H1 (cell line): ENCODE measurements around the gene MCF2L. TPM values are rescaled to one million over a fixed set of nuclear protein-coding genes. Genes with fewer than 3 reads are reported as not detected.
A peak's percentile ranks its signal among the peaks of the same experiment; 100 is the strongest.

Source experiments
- CTCF ChIA-PET: fragments of 300-600 bp; sonication (Branson Sonifier 250); formaldehyde crosslinking; loops from one replicate; lab custom pipeline; 2021; ENCODE audit not compliant: partially characterized antibody; lab: Charles Lee
- POLR2A ChIA-PET: fragments of 300-600 bp; sonication (Branson Sonifier 250); formaldehyde crosslinking; loops from one replicate; lab custom pipeline; 2021; ENCODE audit warnings: inconsistent platforms; ENCODE audit not compliant: partially characterized antibody; lab: Charles Lee
- DNase-seq, 2 experiments: peaks; one replicate each; pipeline versions ENCODE4 v3.0.0 to v3.0.0-alpha.2; 2010 to 2022; ENCODE audit warnings: low spot score in 2 of 2, low read depth in 1 of 2, mixed read lengths in 1 of 2
- FAIRE-seq: peaks from 2 replicates; lab custom pipeline; 2011; peaks lifted over from hg19 to GRCh38; lab: Jason Lieb, UNC
- H2AFZ ChIP-seq: 2 replicates; pipeline ENCODE4 v1.8.1; 2012; ENCODE audit warnings: low read length, inconsistent platforms
- H2AK5ac ChIP-seq: 2 replicates; pipeline ENCODE4 v1.6.1; 2013; ENCODE audit warnings: low read depth, low read length
- H2BK120ac ChIP-seq: replicated peaks from 2 replicates; pipeline ENCODE3; 2013; ENCODE audit warnings: low read depth, low read length, inconsistent platforms
- H2BK12ac ChIP-seq: 2 replicates; pipeline ENCODE4 v1.6.1; 2013; ENCODE audit warnings: low read depth, low read length
- H2BK15ac ChIP-seq: 2 replicates; pipeline ENCODE4 v1.6.1; 2013; ENCODE audit warnings: low read length
- H2BK20ac ChIP-seq: 2 replicates; pipeline ENCODE4 v1.6.1; 2013; ENCODE audit warnings: low read length
- H2BK5ac ChIP-seq: 2 replicates; pipeline ENCODE4 v1.6.1; 2013; ENCODE audit warnings: low read depth, low read length
- H3K14ac ChIP-seq: 2 replicates; pipeline ENCODE4 v1.6.1; 2013; ENCODE audit warnings: inconsistent platforms; ENCODE audit not compliant: insufficient read length
- H3K18ac ChIP-seq: 2 replicates; pipeline ENCODE4 v1.6.1; 2013; ENCODE audit warnings: low read length; ENCODE audit errors: extremely low read depth
- H3K23ac ChIP-seq: 2 replicates; pipeline ENCODE4 v1.6.1; 2013; ENCODE audit warnings: inconsistent platforms; ENCODE audit not compliant: insufficient read length
- H3K23me2 ChIP-seq: 2 replicates; pipeline ENCODE4 v1.6.1; 2013; ENCODE audit warnings: low read depth, low read length
- H3K27ac ChIP-seq: 2 replicates; pipeline ENCODE4 v1.6.1; 2011; ENCODE audit warnings: low read depth, low read length, inconsistent platforms
- H3K27me3 ChIP-seq, 4 experiments: replicated peaks in 1 of 4; 1 replicate in 1 of 4; 2 replicates in 3 of 4; pipeline versions ENCODE4 v1.6.1 to v1.8.1; 2011 to 2013; ENCODE audit warnings: low read length in 3 of 4, mild to moderate bottlenecking in 3 of 4, inconsistent platforms in 2 of 4, mixed read lengths in 2 of 4, moderate library complexity in 1 of 4; ENCODE audit not compliant: control insufficient read depth in 3 of 4, insufficient read depth in 3 of 4; ENCODE audit errors: extremely low read depth in 1 of 4
- H3K36me3 ChIP-seq, 4 experiments: 2 replicates each; pipeline versions ENCODE4 v1.6.1 to v1.8.1; 2011 to 2013; ENCODE audit warnings: mild to moderate bottlenecking in 4 of 4, low read length in 3 of 4, moderate library complexity in 2 of 4, control low read depth in 1 of 4, inconsistent platforms in 1 of 4; ENCODE audit not compliant: insufficient read depth in 4 of 4, control insufficient read depth in 2 of 4
- H3K4ac ChIP-seq: replicated peaks from 2 replicates; pipeline ENCODE3; 2013; ENCODE audit warnings: low read length, low read depth, mixed read lengths, inconsistent platforms; ENCODE audit not compliant: insufficient read length
- H3K4me1 ChIP-seq, 4 experiments: replicated peaks in 1 of 4; 1 replicate in 1 of 4; 2 replicates in 3 of 4; pipeline versions ENCODE4 v1.6.1 to v1.8.1; 2011 to 2013; ENCODE audit warnings: low read length in 3 of 4, inconsistent platforms in 2 of 4, mixed read lengths in 1 of 4; ENCODE audit not compliant: insufficient read depth in 4 of 4, control insufficient read depth in 3 of 4
- H3K4me2 ChIP-seq, 2 experiments: 2 replicates each; pipeline versions ENCODE4 v1.6.1 to v1.8.1; 2011 to 2013; ENCODE audit warnings: low read depth in 2 of 2, low read length in 2 of 2, control low read depth in 1 of 2, inconsistent platforms in 1 of 2, mild to moderate bottlenecking in 1 of 2; ENCODE audit not compliant: insufficient read depth in 1 of 2
- H3K4me3 ChIP-seq, 4 experiments: fragments of 200-600, 300-600 bp in 1 of 4; sonication (generic), shearing (Covaris generic), sonication (Bioruptor Twin) in 1 of 4; 2 replicates each; pipeline versions ENCODE4 v1.5.1 to v1.8.1; 2011 to 2016; ENCODE audit warnings: low read length in 4 of 4, low read depth in 3 of 4, control low read depth in 2 of 4, inconsistent platforms in 2 of 4, mild to moderate bottlenecking in 2 of 4, mixed read lengths in 1 of 4, moderate library complexity in 1 of 4; ENCODE audit not compliant: insufficient read depth in 2 of 4; ENCODE audit errors: extremely low read depth in 1 of 4
- H3K56ac ChIP-seq: replicated peaks from 2 replicates; pipeline ENCODE3; 2013; ENCODE audit warnings: low read depth, mild to moderate bottlenecking, mixed read lengths, low read length, inconsistent platforms; ENCODE audit not compliant: insufficient read length
- H3K79me1 ChIP-seq: 2 replicates; pipeline ENCODE4 v1.6.1; 2013; ENCODE audit warnings: low read depth, low read length, control low read depth
- H3K79me2 ChIP-seq, 2 experiments: 2 replicates each; pipeline versions ENCODE4 v1.6.1 to v1.8.1; 2012 to 2013; ENCODE audit warnings: low read length in 2 of 2, mild to moderate bottlenecking in 2 of 2, inconsistent platforms in 1 of 2; ENCODE audit not compliant: insufficient read depth in 2 of 2, control insufficient read depth in 1 of 2
- H3K9ac ChIP-seq, 4 experiments: replicated peaks in 1 of 4; 1 replicate in 1 of 4; 2 replicates in 3 of 4; pipeline versions ENCODE4 v1.6.1 to v1.8.1; 2011 to 2013; ENCODE audit warnings: low read depth in 3 of 4, low read length in 3 of 4, control low read depth in 2 of 4, mild to moderate bottlenecking in 2 of 4, moderate library complexity in 2 of 4, inconsistent platforms in 1 of 4; ENCODE audit errors: extremely low read depth in 1 of 4
- H3K9me3 ChIP-seq, 2 experiments: 2 replicates each; pipeline versions ENCODE4 v1.6.1 to v1.8.1; 2012 to 2013; ENCODE audit warnings: mild to moderate bottlenecking in 2 of 2, moderate library complexity in 2 of 2, control low read depth in 1 of 2, inconsistent platforms in 1 of 2, low read depth in 1 of 2, low read length in 1 of 2, mixed read lengths in 1 of 2; ENCODE audit not compliant: insufficient read depth in 2 of 2
- H4K20me1 ChIP-seq, 2 experiments: replicated peaks in 1 of 2; 2 replicates each; pipeline versions ENCODE3 to v1.8.1; 2011 to 2013; ENCODE audit warnings: inconsistent platforms in 2 of 2, low read length in 2 of 2, mild to moderate bottlenecking in 1 of 2; ENCODE audit not compliant: insufficient read depth in 2 of 2, control insufficient read depth in 1 of 2
- H4K5ac ChIP-seq: 2 replicates; pipeline ENCODE4 v1.6.1; 2013; ENCODE audit warnings: low read length, low read depth, mixed read lengths, inconsistent platforms; ENCODE audit not compliant: insufficient read length
- H4K8ac ChIP-seq: 2 replicates; pipeline ENCODE4 v1.8.0; 2013; ENCODE audit warnings: mild to moderate bottlenecking, moderate library complexity, low read length, inconsistent platforms; ENCODE audit not compliant: insufficient read depth; ENCODE audit errors: extremely low read depth
- H4K91ac ChIP-seq: replicated peaks from 2 replicates; pipeline ENCODE3; 2013; ENCODE audit warnings: low read length, mixed read lengths, inconsistent platforms; ENCODE audit not compliant: insufficient read length
- ASH2L ChIP-seq: fragments of 200-600, 300-600 bp; sonication (generic); IDR thresholded peaks from one replicate; pipeline ENCODE4 v1.7.1; 2017; ENCODE audit warnings: low read length
- FOSL1 ChIP-seq: IDR thresholded peaks from 2 replicates; pipeline ENCODE4 v1.6.1; 2011; ENCODE audit warnings: mild to moderate bottlenecking, low read depth, low read length, moderate library complexity; ENCODE audit not compliant: insufficient read depth
- GABPA ChIP-seq: IDR thresholded peaks from 2 replicates; pipeline ENCODE4 v1.6.1; 2011; ENCODE audit warnings: mild to moderate bottlenecking, low read length, moderate library complexity, borderline replicate concordance; ENCODE audit not compliant: insufficient read depth
- HDAC2 ChIP-seq, 2 experiments: fragments of 300-600 bp in 1 of 2; sonication (generic) in 1 of 2; IDR thresholded peaks; 2 replicates each; pipeline ENCODE4 v1.6.1; 2011 to 2012; ENCODE audit warnings: low read depth in 2 of 2, low read length in 2 of 2, mild to moderate bottlenecking in 2 of 2, moderate library complexity in 2 of 2, borderline replicate concordance in 1 of 2, inconsistent platforms in 1 of 2
- HDAC6 ChIP-seq: IDR thresholded peaks from one replicate; pipeline ENCODE4 v1.7.1; 2012; ENCODE audit warnings: low read depth, mild to moderate bottlenecking, inconsistent platforms, low read length, moderate library complexity
- MAFK ChIP-seq: IDR thresholded peaks from 2 replicates; pipeline ENCODE4 v1.6.1; 2012; ENCODE audit warnings: low read depth, mild to moderate bottlenecking, improper control_type of control experiment, low read length
- RAD21 ChIP-seq, 2 experiments: IDR thresholded peaks in 1 of 2; conservative IDR thresholded peaks in 1 of 2; 2 replicates each; pipeline ENCODE4 v1.6.1; 2011; ENCODE audit warnings: low read depth in 2 of 2, low read length in 2 of 2, improper control_type of control experiment in 1 of 2, inconsistent platforms in 1 of 2, mild to moderate bottlenecking in 1 of 2, moderate library complexity in 1 of 2
- RXRA ChIP-seq: IDR thresholded peaks from 2 replicates; pipeline ENCODE4 v1.6.1; 2011; ENCODE audit warnings: low read depth, mild to moderate bottlenecking, low read length, moderate library complexity; ENCODE audit not compliant: insufficient read depth
- SP2 ChIP-seq: IDR thresholded peaks from 2 replicates; pipeline ENCODE4 v1.6.1; 2012; ENCODE audit warnings: mild to moderate bottlenecking, low read length, inconsistent platforms
- SP4 ChIP-seq: IDR thresholded peaks from 2 replicates; pipeline ENCODE4 v1.6.1; 2012; ENCODE audit warnings: low read length, inconsistent platforms
- TEAD4 ChIP-seq: IDR thresholded peaks from 2 replicates; pipeline ENCODE4 v1.6.1; 2012; ENCODE audit warnings: low read depth, low read length, inconsistent platforms, mixed read lengths
- WGBS, 2 experiments: shearing (Covaris generic) in 1 of 2; methylation state at CpG; one replicate each; pipeline versions ENCODE4 v1.1.6 to v1.1.7; 2013 to 2015; ENCODE audit warnings: low lambda C conversion rate in 2 of 2, mixed read lengths in 2 of 2, inconsistent platforms in 1 of 2, low coverage in 1 of 2, missing lambda C conversion rate in 1 of 2; ENCODE audit not compliant: insufficient replicate concordance in 2 of 2, insufficient coverage in 1 of 2, insufficient read length in 1 of 2; ENCODE audit errors: extremely low coverage in 1 of 2, missing lambda C conversion rate in 1 of 2; 5-methylcytosine and 5-hydroxymethylcytosine counted together
- polyA plus RNA-seq, 7 experiments: library from polyadenylated mRNA; depleted of rRNA in 3 of 7; stranded (reverse) in 5 of 7; unstranded in 2 of 7; fragments of >200 nt in 5 of 7; fragments of 200-250 nt in 2 of 7; gene quantifications; 1 replicate in 5 of 7; 2 replicates in 1 of 7; 4 replicates in 1 of 7; pipeline versions ENCODE4 v1.2.1 to v1.2.3, GENCODE V29; 2011 to 2013; ENCODE audit warnings: missing spikeins in 2 of 7, mixed read lengths in 2 of 7
- total RNA-seq: library from RNA; stranded (reverse); fragmentation: NEBNext Ultra II Directional; extraction: Animal tissue kit (Norgen Biotek cat#: 25700); gene quantifications from 2 replicates; pipeline ENCODE4 v1.2.1, GENCODE V29; 2021
- TF ChIP-seq, protein P1 (sequence below): IDR thresholded peaks from 2 replicates; pipeline ENCODE4 v1.6.1; 2012; ENCODE audit warnings: low read length, inconsistent platforms

The MCF2L gene
- total and polyA plus RNA-seq, 2 of the 8 experiments (the other 6 are each of a cell fraction or from before 2014, with no cell fraction given), result 10.1 to 24.4 TPM

DNA sequence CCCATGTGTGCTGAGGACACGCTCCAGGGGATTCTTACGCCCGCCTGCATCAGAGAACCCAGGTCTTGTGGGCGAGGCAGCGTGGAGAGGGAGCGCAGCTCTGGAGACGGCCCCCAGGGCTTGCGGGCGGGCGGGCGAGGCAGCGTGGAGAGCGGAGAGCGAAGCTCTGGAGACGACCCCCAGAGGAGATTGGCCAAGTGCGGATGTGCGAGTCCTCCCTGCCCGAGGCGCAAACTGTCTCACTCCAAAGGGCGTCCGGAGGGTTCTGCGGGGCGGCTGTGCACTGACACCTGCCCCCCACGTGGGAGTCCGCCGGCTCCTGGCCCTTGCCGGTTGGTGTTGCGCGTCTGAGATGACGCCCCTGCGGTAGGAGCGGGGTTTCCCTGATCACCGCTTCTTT lies 39.8 kb downstream of the MCF2L start:
- DNase-seq (no peak), FAIRE-seq (no peak)
- Histone ChIP-seq H3K79me2 (no peaks in the 10 kb centered on the region), H2BK15ac (no peak overlapping the region), H3K56ac (no peak overlapping the region), H3K23ac (no peak overlapping the region), H3K23me2 (no peaks in the 10 kb centered on the region), H3K4me1 (no peaks in the 10 kb centered on the region; a peak in 1 of 7 replicates), H3K36me3 (no peaks in the 10 kb centered on the region), H2AK5ac (no peak overlapping the region), H2BK120ac (no peak overlapping the region), H4K20me1 (peaks cover 2% of the 10 kb centered on the region in 2 experiments), H4K5ac (no peak overlapping the region), H3K18ac (no peak overlapping the region), H4K8ac (0 out of 2 replicates have a peak overlapping the region, but pooled peaks have one; percentile 65), H3K4me2 (no peak overlapping the region), H2BK5ac (no peak overlapping the region), H3K79me1 (peaks cover 6% of the 10 kb centered on the region), H2BK12ac (no peak overlapping the region), H3K9me3 (no peaks in the 10 kb centered on the region), H3K9ac (no peak overlapping the region), H2BK20ac (no peak overlapping the region), H3K14ac (no peak overlapping the region), H3K27me3 (no peaks in the 10 kb centered on the region), H2AFZ (no peak overlapping the region), H3K27ac (no peak overlapping the region), H4K91ac (no peak overlapping the region), H3K4me3 (no peak overlapping the region), H3K4ac (no peak overlapping the region)
- WGBS, 2 experiments, result 93% methylated on average over 23 of the region's 33 CpGs; no CpG with 5 or more reads in 1 of the 2 experiments
- ChIA-PET CTCF (interaction anchor here (1.5 to 3.7 kb wide), 4 partner anchors 11 to 132 kb away, joined by 3 to 13 read pairs (median 7); partner anchors contain the start of gene MCF2L), POLR2A (interaction anchor here (0.6 kb wide), 1 partner anchor 259 kb away, joined by 3 read pairs; no protein-coding TSS in a partner anchor)
- TF ChIP-seq, protein P1, sequence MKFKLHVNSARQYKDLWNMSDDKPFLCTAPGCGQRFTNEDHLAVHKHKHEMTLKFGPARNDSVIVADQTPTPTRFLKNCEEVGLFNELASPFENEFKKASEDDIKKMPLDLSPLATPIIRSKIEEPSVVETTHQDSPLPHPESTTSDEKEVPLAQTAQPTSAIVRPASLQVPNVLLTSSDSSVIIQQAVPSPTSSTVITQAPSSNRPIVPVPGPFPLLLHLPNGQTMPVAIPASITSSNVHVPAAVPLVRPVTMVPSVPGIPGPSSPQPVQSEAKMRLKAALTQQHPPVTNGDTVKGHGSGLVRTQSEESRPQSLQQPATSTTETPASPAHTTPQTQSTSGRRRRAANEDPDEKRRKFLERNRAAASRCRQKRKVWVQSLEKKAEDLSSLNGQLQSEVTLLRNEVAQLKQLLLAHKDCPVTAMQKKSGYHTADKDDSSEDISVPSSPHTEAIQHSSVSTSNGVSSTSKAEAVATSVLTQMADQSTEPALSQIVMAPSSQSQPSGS, result no peak
- no peak for TF ChIP-seq RXRA
- no peak for TF ChIP-seq RAD21 (IDR thresholded peaks at IDR 0.05 in 1 of 2, conservative IDR thresholded peaks at IDR 0.05 in 1 of 2; ENCODE audit: low read depth in 2 of 2, low read length in 2 of 2)
- no peak for TF ChIP-seq HDAC2 (IDR thresholded peaks at IDR 0.05; ENCODE audit: borderline replicate concordance in 1 of 2, low read depth in 2 of 2, low read length in 2 of 2)
- no peak for TF ChIP-seq MAFK
- no peak for TF ChIP-seq FOSL1
- TF ChIP-seq ASH2L, result no peak
- no peak for TF ChIP-seq SP2
- TF ChIP-seq GABPA, result no peak
- TF ChIP-seq TEAD4, result no peak
- TF ChIP-seq HDAC6, result no peak
- no peak for TF ChIP-seq SP4
